CD4-positive, alpha-beta T cell treated with Interleukin-10 for 1 hour (primary cell): ENCODE results near the gene PLXNA4.

Source experiments
- DNase-seq: peaks from one replicate; pipeline ENCODE4 v3.0.0-alpha.2; 2020

PLXNA4 gene

GRCh38 chr7:132075515-132075914 is 500.8 kb downstream of the PLXNA4 start:
- no peak for DNase-seq

- DNase-seq: no peak
Observed at GRCh38 chr7:132073920-132074589, 502.2 kb downstream of the PLXNA4 start.
